Gastrocnemius medialis (tissue), 4 donors: ENCODE measurements around the gene FLNB. TPM values are rescaled to one million over a fixed set of nuclear protein-coding genes. Genes with fewer than 3 reads are reported as not detected.

Experiments used
- ATAC-seq, 2 donors: fragments of 150-250 bp; one replicate each; pipeline ENCODE4 v1.9.1; 2016
- DNase-seq, 2 donors: peaks; one replicate each; pipeline ENCODE4 v3.0.0-alpha.2; 2019
- H3K27ac ChIP-seq, 4 donors: fragments of 200-600 bp; sonication (generic); 1 replicate in 1 of 4; 2 replicates in 3 of 4; pipeline ENCODE4 v1.5.1; 2016 to 2018; ENCODE audit warnings: mild to moderate bottlenecking in 2 of 4, moderate library complexity in 1 of 4
- H3K27me3 ChIP-seq, 3 donors: fragments of 200-600 bp; sonication (generic) in 2 of 3; 1 replicate in 1 of 3; 2 replicates in 2 of 3; pipeline versions ENCODE4 v1.5.1 to v1.6.0; 2016 to 2019; ENCODE audit warnings: mild to moderate bottlenecking in 1 of 3, moderate library complexity in 1 of 3
- H3K36me3 ChIP-seq, 2 donors: fragments of 200-600 bp; sonication (generic) in 1 of 2; one replicate each; pipeline ENCODE4 v1.5.1; 2017 to 2018
- H3K4me1 ChIP-seq, 2 donors: fragments of 200-600 bp; sonication (generic) in 1 of 2; one replicate each; pipeline ENCODE4 v1.5.1; 2016 to 2017; ENCODE audit warnings: mild to moderate bottlenecking in 2 of 2
- H3K4me3 ChIP-seq, 4 donors: fragments of 200-600 bp; sonication (generic) in 3 of 4; 1 replicate in 1 of 4; 2 replicates in 3 of 4; pipeline ENCODE4 v1.5.1; 2016 to 2019; ENCODE audit warnings: mild to moderate bottlenecking in 2 of 4
- H3K9me3 ChIP-seq, 3 donors: fragments of 200-600 bp; sonication (generic) in 2 of 3; 1 replicate in 1 of 3; 2 replicates in 2 of 3; pipeline ENCODE4 v1.5.1; 2016 to 2019
- CTCF ChIP-seq, 5 experiments: fragments of 450-650 bp in 3 of 5; fragments of 200-600 bp in 2 of 5; sonication (generic) in 2 of 5; IDR thresholded peaks in 4 of 5; conservative IDR thresholded peaks in 1 of 5; 1 replicate in 4 of 5; 2 replicates in 1 of 5; pipeline ENCODE4 v1.5.1; 2016 to 2019; ENCODE audit warnings: antibody characterized with exemption in 5 of 5, mild to moderate bottlenecking in 3 of 5, moderate library complexity in 3 of 5
- POLR2A ChIP-seq, 2 donors: fragments of 450-650 bp; IDR thresholded peaks; one replicate each; pipeline ENCODE4 v1.6.1; 2017; ENCODE audit warnings: antibody characterized with exemption in 2 of 2, mild to moderate bottlenecking in 2 of 2, moderate library complexity in 2 of 2
- in situ Hi-C, 4 donors: fragments of 200-750 bp; cut with MboI; loops; one replicate each; pipeline versions ENCODE4 v1.15.0 to v1.8.0; 2017; ENCODE audit warnings: low sequenced_read_pairs in 4 of 4
- intact Hi-C: fragments of 100-400 bp; cut with DNase I; formaldehyde crosslinking; loops from one replicate; pipeline ENCODE4 v1.15.1; 2023; ENCODE audit warnings: low total_unique reads
- total RNA-seq, 4 donors: library from RNA; depleted of rRNA; stranded (reverse); fragments of >200 nt; gene quantifications; one replicate each; pipeline versions ENCODE4 v1.1.0 to v1.2.3, GENCODE V29; 2016

The FLNB gene
- total RNA-seq, 4 donors from 2014 or later: 10.9 to 21.5 (median 12.0) TPM

DNA sequence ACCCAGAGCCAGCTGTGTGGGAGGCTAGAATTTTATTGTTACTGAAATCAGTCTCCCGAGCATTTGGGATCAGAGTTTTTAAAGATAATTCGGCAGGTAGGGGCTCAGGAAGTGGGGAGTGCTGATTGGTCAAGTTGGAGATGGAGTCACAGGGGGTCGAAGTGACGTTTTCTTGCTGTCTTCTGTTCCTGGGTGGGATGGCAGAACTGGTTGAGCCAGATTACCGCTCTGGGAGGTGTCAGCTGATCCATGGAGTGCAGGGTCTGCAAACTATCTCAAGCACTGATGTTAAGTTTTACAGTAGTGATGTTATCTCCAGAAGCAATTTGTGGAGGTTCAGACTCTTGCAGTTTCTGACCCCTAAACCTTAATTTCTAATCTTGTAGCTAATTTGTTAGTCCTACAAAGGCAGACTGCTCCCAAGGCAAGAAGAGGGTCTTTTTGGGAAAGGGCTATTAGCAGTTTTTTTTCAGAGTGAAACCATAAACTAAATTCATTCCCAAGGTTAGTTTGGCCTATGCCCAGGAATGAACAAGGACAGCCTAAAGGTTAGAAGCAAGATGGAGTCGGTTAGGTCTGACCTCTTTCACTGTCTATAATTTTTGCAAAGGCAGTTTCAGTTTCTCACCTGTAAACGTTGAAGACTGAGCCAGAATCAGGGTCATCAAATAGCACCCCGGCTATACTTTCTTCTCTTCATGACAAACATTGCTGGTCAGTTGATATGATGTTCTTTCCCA lies 28.2 kb downstream of the FLNB start:
- H3K36me3 ChIP-seq: no peaks in the 10 kb centered on the region
- no peaks in the 10 kb centered on the region for H3K27me3 ChIP-seq
- intact Hi-C loops: no loop called here
- H3K4me1 ChIP-seq: peaks cover 0 to 3% of the 10 kb centered on the region in 2 donors
- ATAC-seq (no peak), DNase-seq (no peak)
- H3K27ac ChIP-seq: no peak overlapping the region
- no peaks in the 10 kb centered on the region for H3K9me3 ChIP-seq
- in situ Hi-C loops: no loop called here
- no peak overlapping the region for H3K4me3 ChIP-seq
- TF ChIP-seq POLR2A (IDR thresholded peaks at IDR 0.05) (no peak), CTCF (IDR thresholded peaks at IDR 0.05 in 4 of 5, conservative IDR thresholded peaks at IDR 0.05 in 1 of 5) (no peak)

DNA sequence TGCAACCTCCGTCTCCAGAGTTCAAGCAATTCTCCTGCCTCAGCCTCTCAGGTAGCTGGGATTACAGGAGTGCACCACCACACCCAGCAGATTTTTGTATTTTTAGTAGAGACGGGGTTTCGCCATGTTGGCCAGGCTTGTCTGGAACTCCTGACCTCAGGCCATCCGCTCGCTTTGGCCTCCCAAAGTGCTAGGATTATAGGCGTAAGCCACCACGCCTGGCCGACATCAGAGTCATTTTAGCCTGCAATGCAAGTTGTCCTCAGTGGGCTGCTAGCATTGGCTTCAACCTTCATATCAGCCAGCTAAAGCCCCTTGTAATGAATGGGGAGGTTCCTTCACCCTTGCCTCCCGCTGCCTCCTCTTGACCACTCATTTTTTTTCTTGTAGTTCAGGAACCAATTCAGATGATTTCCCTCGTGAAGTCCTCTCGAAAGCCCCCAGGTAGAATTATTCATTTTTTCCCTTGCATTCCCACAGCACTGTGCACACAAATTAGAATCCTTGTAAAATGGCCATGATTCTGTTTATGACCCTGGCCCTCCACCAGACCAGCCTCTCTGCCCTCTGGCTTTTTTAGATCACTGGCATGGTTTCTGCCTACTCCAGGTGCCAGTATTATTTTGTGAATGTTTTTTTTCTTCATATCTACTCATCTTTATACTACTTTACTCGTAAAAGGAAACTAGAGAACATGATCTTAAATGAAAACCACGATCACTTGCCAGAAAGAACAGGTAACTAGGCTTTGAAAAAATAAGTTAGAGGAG lies 29.1 kb downstream of the FLNB start:
- Histone ChIP-seq H3K36me3 (no peaks in the 10 kb centered on the region), H3K4me3 (no peak overlapping the region), H3K4me1 (peaks cover 0 to 6% of the 10 kb centered on the region in 2 donors), H3K27ac (no peak overlapping the region), H3K27me3 (no peaks in the 10 kb centered on the region), H3K9me3 (no peaks in the 10 kb centered on the region)
- intact Hi-C loops (no loop called here), in situ Hi-C loops (no loop called here)
- TF ChIP-seq CTCF (IDR thresholded peaks at IDR 0.05 in 4 of 5, conservative IDR thresholded peaks at IDR 0.05 in 1 of 5): no peak
- no peak for TF ChIP-seq POLR2A (IDR thresholded peaks at IDR 0.05)
- ATAC-seq (no peak), DNase-seq (no peak)

- in situ Hi-C loops (no loop called here), intact Hi-C loops (no loop called here)
- no peak for ATAC-seq
- Histone ChIP-seq H3K36me3 (no peaks in the 10 kb centered on the region), H3K27ac (no peak overlapping the region), H3K27me3 (no peaks in the 10 kb centered on the region), H3K9me3 (no peaks in the 10 kb centered on the region), H3K4me1 (peaks cover 0 to 15% of the 10 kb centered on the region in 2 donors), H3K4me3 (no peak overlapping the region)
- TF ChIP-seq CTCF (IDR thresholded peaks at IDR 0.05 in 4 of 5, conservative IDR thresholded peaks at IDR 0.05 in 1 of 5) (no peak), POLR2A (IDR thresholded peaks at IDR 0.05) (no peak)
- no peak for DNase-seq
Measured at GRCh38 chr3:58038675-58039292, 30.6 kb downstream of the FLNB start.

DNA sequence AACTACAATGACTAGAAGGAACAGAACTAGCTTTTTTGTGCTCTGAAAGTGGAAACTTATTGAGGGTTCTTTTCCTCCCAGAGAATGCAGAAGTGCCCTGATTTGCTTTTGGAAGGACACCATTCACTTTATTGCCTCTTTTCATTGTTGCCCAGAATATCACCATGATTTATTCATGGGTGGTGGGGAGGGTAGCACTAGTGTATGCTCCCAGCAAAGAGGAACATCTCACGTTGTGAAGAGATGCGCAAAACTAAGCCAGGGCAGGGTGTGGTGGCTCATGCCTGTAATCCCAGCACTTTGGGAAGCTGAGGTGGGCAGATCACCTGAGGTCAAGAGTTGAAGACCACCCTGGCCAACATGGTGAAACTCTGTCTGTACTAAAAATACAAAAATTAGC lies 31.4 kb downstream of the FLNB start:
- in situ Hi-C loops: no loop called here
- H3K4me1 ChIP-seq: peaks cover 0 to 20% of the 10 kb centered on the region in 2 donors
- no peak for DNase-seq

More for the DNA sequence above, 31.4 kb downstream of the FLNB start:
- no peak for TF ChIP-seq POLR2A (IDR thresholded peaks at IDR 0.05)
- no peak for TF ChIP-seq CTCF (IDR thresholded peaks at IDR 0.05 in 4 of 5, conservative IDR thresholded peaks at IDR 0.05 in 1 of 5)
- ATAC-seq: no peak
- Histone ChIP-seq H3K27me3 (no peaks in the 10 kb centered on the region), H3K27ac (peak overlapping the region in 1 of 4 donors; percentile 13), H3K4me3 (no peak overlapping the region), H3K36me3 (no peaks in the 10 kb centered on the region), H3K9me3 (no peaks in the 10 kb centered on the region)
- intact Hi-C loops: no loop called here
